ENCODE measurements around the gene SIX2.

Gene SIX2

DNA sequence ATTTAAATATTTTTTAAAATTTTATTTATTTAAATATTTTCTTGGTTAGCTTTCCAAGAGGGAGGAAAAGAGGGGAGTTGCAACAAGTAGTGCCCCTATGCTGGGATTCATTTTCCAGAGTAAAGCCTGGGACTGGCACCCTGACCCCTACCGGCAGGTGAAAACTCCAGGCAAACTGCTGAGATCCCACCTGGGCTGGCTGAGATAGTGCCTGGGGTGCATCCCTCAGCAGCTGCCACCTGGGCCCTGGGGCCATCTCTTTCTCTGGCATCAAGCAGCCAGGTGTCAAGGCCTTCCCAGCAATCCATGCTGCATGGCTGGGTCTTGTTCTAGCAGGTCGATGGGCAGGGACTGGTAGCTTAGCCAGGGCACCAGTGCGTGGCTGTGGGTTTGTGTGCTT, 6.6 kb downstream of the SIX2 start:
- DNase-seq (ENCODE audit: low read depth in 2 of 2): no peak

DNA sequence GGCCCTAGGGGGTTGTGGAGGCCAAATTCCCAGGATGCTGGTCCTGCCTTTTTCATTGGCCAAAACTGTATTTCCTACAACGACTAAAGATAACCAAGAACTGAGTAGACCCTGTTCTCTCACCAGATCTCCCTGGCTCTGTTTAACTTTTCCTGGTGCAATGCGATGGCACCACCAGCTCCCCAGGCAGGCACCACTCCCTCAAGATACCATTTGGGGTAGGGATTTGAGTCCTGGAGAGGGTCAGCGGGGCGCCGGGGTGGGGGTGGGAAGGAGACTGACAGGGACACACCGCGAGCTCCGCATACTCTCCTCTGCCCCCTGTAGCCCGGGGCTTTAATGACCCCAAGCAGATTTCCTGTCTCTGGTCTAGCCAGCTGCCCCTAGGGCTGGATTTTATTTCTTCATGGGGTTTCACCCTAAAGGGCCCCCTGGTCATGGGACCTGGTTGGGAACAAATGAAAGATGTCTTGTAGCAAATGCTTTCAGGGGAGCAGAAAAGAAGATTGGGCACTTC, 7.3 kb downstream of the SIX2 start:
- no peak for DNase-seq (ENCODE audit: low read depth in 2 of 2)

DNA sequence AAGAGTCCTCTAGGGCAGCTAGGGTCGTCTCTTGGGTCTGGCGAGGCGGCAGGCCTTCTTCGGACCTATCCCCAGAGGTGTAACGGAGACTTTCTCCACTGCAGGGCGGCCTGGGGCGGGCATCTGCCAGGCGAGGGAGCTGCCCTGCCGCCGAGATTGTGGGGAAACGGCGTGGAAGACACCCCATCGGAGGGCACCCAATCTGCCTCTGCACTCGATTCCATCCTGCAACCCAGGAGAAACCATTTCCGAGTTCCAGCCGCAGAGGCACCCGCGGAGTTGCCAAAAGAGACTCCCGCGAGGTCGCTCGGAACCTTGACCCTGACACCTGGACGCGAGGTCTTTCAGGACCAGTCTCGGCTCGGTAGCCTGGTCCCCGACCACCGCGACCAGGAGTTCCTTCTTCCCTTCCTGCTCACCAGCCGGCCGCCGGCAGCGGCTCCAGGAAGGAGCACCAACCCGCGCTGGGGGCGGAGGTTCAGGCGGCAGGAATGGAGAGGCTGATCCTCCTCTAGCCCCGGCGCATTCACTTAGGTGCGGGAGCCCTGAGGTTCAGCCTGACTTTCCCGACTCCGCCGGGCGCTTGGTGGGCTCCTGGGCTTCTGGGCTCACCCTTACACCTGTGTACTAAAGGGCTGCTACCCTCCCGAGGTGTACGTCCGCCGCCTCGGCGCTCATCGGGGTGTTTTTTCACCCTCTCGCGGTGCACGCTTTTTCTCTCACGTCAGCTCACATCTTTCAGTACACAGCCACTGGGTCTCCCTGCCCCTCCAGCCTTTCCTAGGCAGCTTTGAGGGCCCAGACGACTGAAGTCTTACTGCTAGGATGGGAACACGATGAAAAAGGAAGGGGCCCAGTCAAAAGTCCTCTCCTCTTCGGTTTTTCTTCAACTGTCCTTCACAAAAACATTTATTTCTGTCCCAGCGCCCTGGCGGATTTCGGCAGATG, 8.1 kb downstream of the SIX2 start:
- no peak for DNase-seq (ENCODE audit: low read depth in 2 of 2)

DNA sequence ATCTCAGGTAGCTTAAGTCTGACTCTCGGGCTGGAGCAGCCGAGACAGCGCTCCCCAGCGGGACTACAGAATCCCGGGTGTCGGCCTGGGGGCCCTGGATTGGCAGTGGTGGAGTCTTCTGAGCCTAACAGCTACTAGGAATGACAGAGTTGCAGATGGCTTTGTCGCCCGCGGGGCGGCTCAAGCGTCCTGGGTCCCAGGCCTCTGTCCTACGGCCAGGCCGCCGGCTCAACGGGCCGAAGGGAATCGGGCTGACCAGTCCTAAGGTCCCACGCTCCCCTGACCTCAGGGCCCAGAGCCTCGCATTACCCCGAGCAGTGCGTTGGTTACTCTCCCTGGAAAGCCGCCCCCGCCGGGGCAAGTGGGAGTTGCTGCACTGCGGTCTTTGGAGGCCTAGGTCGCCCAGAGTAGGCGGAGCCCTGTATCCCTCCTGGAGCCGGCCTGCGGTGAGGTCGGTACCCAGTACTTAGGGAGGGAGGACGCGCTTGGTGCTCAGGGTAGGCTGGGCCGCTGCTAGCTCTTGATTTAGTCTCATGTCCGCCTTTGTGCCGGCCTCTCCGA, 8.8 kb downstream of the SIX2 start:
- no peak for DNase-seq (ENCODE audit: low read depth in 2 of 2)

DNA sequence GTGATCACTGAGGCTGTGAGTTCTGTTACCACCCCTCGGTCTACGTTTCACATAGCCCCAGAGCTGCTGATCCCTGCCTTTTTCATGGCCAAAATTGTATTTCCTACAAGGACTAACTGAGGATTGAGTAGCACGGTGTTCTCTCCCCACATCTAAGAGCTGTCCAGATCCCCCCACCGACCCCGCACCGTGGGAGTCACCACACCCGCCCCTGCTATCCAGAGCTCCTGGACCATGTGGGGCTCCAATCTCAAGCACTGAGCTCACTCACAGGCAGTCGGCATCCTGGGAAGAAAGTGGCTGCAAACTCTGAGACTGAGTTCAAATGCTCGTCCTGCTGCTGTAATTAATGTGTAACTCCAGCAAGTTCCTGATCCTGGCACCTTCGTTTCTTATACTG, 9.7 kb downstream of the SIX2 start:
- no peak for DNase-seq (ENCODE audit: low read depth in 2 of 2)

DNA sequence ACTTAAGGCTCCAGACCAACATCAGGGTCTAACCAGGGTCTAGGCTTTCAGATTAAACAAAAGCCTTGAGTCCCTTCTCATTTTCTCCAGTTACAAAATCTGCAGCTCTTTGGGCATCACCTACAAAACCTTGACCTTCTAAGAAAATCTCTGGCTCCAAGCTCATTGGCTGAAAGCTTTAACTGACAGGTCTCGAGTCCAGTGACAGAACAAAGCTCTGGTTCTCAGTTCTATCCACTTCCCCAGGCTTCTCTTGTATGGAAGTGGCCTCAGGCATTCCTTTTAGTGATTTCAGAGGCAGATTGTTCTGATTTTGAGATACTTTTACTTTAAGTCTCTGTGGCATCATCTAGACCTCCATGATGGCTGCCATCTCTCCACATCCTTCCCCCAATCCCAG, 11.3 kb downstream of the SIX2 start:
- DNase-seq (ENCODE audit: low read depth in 2 of 2): no peak

DNA sequence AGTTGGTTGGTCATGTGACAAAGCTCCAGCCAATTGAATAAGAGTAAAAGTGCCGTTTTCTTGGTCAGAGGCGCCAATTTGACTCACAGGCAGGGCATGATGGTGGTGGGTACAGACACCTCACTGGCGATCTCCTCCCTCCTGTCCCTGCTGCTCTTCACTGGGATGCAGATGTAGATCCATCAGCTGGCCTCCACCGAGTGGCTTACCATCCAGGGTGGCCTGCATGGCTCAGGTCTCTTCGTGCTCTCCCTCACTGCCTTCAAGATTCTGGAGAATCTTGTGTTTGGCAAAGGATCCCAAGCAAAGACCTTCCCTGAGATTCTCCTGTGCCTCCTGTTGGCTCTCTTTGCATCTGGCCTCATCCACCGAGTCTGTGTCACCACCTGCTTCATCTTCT, 12.9 kb downstream of the SIX2 start:
- no peak for DNase-seq (ENCODE audit: low read depth in 2 of 2)

DNA sequence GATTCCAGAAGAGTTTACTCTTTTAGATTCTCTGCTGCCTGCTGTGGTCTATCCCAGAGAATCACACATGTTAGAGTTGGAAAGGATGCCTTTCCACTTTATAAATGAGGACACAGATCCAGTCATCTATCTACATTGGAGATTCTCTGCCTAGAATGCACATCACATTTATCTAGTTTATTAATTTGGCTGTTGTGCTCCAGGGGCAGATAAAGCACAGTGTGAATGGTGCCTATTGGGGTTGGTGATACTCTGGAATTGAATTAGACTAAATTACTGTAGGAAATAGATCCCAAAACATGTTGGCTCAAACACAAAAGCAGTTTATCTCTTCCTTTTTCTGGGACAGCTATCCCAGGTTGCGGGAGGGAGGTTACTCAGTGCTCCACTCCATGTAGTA, 14.9 kb downstream of the SIX2 start:
- no peak for DNase-seq (ENCODE audit: low read depth in 2 of 2)

DNA sequence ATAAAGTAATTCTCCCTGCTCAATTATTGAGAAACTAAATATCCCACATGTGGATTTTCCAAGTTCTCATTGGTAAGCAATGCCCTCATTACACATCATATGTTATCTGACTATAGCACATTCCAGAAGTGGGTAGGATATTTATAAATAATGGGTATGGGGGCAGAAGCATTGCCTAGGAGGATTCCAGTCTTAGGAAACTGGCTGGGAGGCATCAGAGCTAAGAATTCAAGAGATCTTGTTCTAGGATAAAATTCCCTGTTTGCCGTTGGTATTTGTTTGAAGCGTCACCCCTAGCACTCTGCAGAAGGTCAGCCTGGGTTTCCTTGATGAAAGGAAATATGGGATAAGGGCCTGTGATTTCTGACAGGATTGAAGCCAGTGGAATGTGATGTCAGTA, 20.1 kb downstream of the SIX2 start:
- DNase-seq (ENCODE audit: low read depth in 2 of 2): no peak

DNA sequence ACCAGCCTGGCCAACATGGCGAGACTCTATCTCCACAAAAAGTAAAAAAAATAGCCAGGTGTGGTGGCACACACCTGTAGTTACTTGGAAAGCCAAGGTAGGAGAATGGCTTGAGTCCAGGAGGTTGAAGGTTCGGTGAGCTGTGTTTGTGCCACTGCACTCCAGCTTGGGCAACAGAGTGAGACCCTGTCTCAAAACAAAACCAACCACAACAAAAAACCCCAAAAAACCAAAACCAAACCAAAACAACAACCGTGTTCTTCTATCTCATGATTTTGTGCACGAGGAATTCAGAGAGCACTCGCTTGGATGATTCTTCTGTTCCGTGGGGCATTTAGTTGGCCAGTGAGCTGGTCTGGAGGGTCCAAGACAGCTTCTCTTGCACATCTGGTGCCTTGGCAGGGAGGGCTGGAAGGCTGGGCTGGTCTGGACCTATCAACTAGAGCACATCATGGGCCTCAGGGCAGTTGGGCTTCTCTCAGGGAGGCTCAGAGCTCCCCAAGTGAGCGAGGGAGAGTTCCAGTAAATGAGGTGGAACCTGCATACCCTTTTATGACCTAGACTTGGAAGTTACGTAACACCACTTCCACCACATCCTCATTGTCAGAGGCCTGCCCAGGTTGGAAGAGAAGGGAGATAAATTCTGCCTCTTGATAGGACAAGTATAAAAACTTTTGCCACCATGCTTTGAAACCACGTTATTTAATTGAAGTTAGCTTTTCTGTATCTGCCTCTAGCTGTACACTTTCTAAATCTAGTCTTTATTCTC, 25.2 kb downstream of the SIX2 start:
- DNase-seq (ENCODE audit: low read depth in 2 of 2): no peak

DNA sequence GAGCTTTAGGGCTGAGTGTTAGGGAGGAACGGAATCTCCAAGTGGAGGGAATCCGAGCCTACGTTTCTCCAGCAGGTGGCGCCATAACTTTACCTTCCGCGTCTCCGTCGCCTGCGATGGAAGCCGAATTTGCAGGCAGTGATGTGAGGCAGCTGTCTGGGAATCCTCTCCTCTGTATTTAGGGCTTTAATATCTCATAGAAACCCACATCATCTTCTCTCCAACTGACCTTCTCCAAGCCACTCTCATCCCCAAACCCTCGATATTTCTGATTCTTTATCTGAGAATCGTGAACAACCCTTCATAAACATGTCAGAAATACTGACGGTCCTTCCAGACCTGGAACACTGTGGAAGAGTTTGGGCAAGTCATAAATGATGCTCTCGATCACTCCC, 27.5 kb downstream of the SIX2 start:
- DNase-seq (ENCODE audit: low read depth in 2 of 2): peak; percentile 18 to 53

DNA sequence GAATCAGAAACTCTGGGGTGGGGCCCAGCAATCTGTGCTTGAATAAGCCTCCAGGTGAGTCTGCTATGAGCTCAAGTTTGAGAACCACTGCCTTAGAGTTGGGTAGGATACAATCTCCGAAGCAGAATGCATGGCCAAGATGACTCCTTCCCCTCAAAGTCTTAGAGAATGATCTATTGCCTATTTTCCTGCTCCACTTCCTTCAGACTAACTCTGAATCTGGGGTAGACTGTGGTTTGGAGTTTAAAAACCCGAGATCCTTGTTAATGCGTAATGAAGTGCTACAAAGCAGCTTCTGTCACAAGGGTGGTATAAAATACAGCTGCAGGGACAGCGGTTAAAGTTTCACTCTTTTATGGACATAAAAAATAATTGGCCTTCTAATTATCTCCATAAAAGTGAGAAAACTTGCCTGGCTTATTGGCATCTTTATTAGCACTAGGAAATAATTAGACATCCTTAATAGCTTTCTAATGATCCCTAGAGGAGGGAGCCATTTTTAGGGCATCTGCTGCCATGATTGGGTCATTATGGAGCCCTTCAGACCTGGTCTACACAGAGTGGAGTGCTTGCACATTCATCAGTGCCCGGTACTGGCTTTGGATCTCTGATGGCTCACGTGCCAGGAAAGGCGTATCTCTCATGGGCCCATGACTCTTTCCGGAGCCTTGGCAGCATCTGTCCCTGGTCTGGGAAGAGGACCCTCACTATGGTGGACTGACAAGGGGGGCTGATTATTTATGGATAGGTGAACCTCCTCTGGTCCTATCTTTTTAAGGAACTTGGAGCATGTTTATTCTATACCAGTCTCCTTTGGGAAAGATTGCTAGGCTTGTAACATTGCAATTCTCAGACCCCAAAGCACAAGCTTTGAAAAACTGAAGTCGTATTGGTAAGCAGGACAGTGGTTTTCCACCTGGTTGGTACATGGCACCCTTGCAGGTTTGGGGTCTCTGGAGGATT, 28.2 kb downstream of the SIX2 start:
- DNase-seq (ENCODE audit: low read depth in 2 of 2): no peak

DNA sequence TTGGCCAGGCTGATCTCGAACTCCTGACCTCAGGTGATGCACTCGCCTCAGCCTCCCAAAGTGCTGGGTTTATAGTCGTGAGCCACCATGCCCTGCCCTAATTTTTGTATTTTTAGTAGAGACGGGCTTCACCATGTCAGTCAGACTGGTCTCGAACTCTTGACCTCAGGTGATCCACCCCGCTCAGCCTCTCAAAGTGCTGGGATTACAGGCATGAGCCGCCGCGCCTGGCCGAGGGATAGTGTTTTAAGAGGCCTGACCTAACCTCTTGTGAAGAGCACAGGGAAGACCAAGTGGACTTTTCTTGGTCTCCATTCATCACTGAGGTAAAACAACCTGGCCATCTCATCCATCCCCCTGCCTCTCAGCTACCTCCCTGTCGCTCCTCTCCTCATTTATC, 29.7 kb downstream of the SIX2 start:
- DNase-seq (ENCODE audit: low read depth in 2 of 2): no peak

DNA sequence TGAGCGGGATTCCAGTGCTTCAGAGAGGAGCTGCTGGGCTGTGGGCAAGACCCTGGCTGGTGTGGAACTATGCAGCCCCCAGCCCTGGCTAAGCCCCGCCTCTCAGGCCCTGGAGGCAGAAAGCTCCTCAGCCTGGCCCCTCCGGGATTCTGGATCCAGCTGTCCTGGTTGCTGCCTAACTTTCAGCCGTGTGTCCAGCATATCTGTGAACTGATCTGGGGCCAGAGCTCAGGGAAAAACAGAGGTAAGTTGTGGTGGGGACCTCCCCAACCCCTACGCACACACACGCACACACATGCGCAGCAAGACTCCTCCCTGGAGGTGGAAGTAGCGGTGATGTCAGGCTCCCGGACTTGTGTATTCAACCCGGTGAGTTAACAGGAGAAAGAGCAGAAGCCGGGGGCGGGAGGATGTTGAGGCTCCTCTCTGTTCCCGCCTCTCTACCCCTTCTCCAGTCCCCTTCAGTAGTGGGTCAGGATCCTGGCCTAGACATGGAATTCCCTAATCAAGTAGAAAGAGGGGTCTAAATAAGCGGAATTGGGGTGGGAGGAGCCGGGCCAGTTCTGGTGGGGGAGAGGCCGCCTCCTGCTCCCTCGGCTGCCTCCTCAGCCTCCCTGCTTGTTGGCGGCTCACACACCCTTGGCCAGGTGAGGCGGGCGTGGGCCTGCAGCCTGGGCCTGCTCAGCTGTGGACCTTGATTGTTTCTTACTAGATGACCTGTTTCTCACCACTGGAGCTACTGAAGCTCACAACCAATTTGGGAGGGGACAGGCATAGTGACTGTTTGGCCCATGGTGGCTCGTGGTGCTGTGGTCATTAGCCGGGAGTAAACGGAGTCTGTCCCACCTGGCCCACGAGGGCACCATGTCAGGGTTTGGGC, 33.4 kb downstream of the SIX2 start:
- no peak for DNase-seq (ENCODE audit: low read depth in 2 of 2)

DNA sequence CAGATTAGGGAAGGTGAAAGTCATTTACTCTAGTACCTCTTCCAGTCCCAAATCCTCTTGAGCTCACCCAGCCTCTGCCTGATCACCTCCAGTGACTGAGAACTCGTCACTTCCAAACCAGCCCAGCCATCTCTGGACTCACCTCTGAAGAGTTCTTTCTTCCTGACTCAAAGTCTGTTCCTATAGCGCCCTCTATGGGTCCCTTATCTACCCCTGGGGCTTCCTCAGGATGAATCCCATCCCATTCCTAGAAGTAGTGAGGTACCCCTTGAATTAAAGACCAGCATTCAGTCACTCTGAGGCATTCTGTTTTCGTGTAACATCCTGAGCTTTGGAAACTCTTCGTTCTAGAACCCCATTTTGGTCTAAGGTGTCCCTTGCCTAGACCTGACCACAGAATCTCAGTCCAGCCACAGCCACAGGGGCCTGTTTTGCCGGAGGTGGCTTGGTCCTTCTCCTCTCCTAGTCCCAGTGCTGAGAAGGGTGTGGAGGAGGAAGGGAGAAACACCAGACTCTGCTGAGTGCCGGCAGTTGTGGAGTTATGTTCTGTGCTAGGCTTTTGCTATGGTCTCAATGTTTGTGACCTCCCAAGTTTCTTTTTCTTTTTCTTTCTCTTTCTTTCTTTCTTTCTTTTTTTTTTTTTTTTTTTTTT, 35.1 kb downstream of the SIX2 start:
- no peak for DNase-seq (ENCODE audit: low read depth in 2 of 2)

DNA sequence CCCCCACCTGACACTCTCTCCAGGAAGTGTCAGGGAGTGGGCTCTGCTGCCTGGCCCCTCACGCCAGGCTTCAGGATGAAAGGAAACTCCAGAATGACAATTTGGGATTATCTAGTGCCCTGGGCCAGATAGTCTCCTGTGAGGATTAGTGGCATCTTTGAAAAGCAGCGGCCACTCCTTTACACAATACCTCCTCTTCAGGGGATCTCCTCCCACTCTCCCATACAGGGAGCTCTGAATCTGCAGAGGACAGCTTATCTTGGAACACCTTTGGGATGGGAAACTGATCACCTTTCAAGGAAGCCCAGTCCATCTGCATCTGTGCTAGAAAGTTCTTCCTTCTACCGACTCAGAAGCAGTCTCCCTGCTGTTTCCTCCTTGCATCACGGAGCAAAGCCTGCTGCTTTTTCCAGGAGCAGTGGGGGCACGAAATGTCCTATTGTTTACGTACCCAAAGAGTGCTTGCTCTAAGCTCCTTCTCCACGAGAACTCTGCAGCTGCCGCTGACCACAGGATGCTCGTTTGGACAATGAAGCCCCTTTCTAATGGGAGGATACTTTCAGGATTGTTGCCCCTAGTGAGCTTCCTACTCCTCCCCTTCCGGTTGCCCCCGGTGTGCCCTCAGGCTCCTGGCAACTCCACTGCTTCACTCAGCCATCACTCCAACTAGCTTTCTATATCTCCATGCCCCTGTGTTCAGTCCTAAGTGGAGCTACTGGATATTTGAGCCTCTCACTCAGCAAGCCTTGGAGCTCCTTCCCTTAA, 36.3 kb downstream of the SIX2 start:
- DNase-seq (ENCODE audit: low read depth in 2 of 2): no peak

DNA sequence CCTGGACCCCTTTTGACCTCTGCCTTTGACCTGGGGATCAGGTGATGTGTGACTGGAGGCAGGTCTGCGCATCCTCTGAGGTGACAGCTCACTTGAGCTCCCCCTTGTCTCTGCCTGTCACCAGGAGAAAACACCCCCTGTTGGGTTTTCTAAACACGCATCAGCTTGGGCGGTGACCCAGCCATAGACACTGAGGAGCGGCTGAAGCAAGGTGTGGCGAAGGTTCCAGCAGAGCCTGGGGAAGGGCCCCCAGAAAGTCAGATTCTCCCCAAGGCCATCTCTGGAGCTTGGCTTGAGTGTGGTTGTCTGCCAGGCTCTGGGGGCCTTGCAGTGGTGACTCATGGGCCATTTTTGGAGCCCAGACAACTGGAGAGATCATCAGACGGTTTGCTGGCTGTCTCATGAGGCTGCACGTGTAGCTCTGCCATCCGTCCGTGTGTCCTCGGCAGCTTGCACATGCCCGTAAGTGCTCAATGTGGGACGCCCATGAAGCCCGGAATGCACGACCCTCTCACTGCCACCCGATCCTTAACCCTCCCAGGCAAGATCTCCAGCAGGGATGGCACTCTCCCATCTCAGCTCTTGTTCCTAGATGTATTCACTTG, 38.3 kb downstream of the SIX2 start:
- DNase-seq (ENCODE audit: low read depth in 2 of 2): no peak

DNA sequence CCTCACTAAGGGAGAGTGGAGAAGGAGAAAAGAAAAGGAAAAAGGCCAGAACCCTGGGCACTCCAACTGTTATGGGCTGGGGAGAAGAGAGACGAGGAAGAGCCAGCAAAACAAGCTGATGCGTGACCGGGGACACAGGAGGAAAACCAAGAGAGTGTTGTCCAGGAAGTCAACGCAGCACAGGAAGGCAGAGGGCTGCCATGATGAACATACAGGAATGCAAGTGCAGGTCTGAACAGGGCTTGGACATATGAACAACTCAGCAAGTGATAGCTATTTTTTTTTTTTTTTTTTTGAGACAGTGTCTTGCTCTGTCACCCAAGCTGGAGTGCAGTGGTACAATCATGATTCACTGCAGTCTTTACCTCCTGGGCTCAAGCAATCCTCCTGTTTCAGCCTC, 39.3 kb downstream of the SIX2 start:
- DNase-seq (ENCODE audit: low read depth in 2 of 2): no peak

All from stimulated activated CD8-positive, alpha-beta memory T cell treated with anti-CD3 and anti-CD28 coated beads, Interleukin-7, amount 100 ng/mL, for 1 hour (primary cell).